CD4-positive, alpha-beta T cell (primary cell): ENCODE results near the gene TCERG1. TPM values are rescaled to one million over a fixed set of nuclear protein-coding genes. Genes with fewer than 3 reads are reported as not detected.

Experiments used
- ATAC-seq: fragments of 200-7000 bp; cut with Tn5 transposase; one replicate; pipeline ENCODE4 v1.10.0; 2022; ENCODE audit warnings: mild to moderate bottlenecking; ENCODE audit not compliant: poor library complexity
- CTCF ChIA-PET: fragments of 350-600 bp; sonication (Branson Sonifier 250); formaldehyde crosslinking; loops from one replicate; lab custom pipeline; 2021; ENCODE audit warnings: antibody characterized with exemption, inconsistent platforms; lab: Charles Lee
- POLR2A ChIA-PET: fragments of 350-600 bp; sonication (Branson Sonifier 250); formaldehyde crosslinking; loops from one replicate; lab custom pipeline; 2021; ENCODE audit warnings: antibody characterized with exemption, inconsistent platforms; lab: Charles Lee
- DNase-seq, 14 experiments: peaks; one replicate each; pipeline ENCODE4 v3.0.0-alpha.2; 2013 to 2020; ENCODE audit warnings: mixed read lengths in 2 of 14
- H3K27ac ChIP-seq, 2 donors: one replicate each; pipeline versions ENCODE4 v1.5.1 to v1.7.0; 2013; ENCODE audit warnings: low read length in 2 of 2, low read depth in 1 of 2, mild to moderate bottlenecking in 1 of 2
- H3K27me3 ChIP-seq, 2 experiments: 1 replicate in 1 of 2; 2 replicates in 1 of 2; pipeline versions ENCODE4 v1.6.1 to v1.7.0; 2013; ENCODE audit warnings: low read length in 2 of 2, control low read depth in 1 of 2, mild to moderate bottlenecking in 1 of 2, moderate library complexity in 1 of 2; ENCODE audit not compliant: insufficient read depth in 2 of 2, control insufficient read depth in 1 of 2
- H3K36me3 ChIP-seq: one replicate; pipeline ENCODE4 v1.6.1; 2013; ENCODE audit warnings: low read length, control low read depth; ENCODE audit not compliant: insufficient read depth
- H3K4me1 ChIP-seq: one replicate; pipeline ENCODE4 v1.6.1; 2013; ENCODE audit warnings: low read length, control low read depth; ENCODE audit not compliant: insufficient read depth
- H3K4me3 ChIP-seq: one replicate; pipeline ENCODE4 v1.5.1; 2013; ENCODE audit warnings: mild to moderate bottlenecking, low read length, moderate library complexity
- H3K9me3 ChIP-seq, 2 experiments: 1 replicate in 1 of 2; 2 replicates in 1 of 2; pipeline versions ENCODE4 v1.6.1 to v1.7.0; 2013; ENCODE audit warnings: low read length in 2 of 2, mild to moderate bottlenecking in 2 of 2, control low read depth in 1 of 2, moderate library complexity in 1 of 2; ENCODE audit not compliant: control insufficient read depth in 1 of 2, insufficient read depth in 1 of 2
- H3K27ac Mint-ChIP-seq: one replicate; pipeline ENCODE4 v1.8.0; 2020; ENCODE audit warnings: mixed read lengths
- H3K27me3 Mint-ChIP-seq: one replicate; pipeline ENCODE4 v1.8.0; 2021; ENCODE audit warnings: mixed read lengths
- H3K36me3 Mint-ChIP-seq: one replicate; pipeline ENCODE4 v1.8.0; 2021; ENCODE audit warnings: low read depth, mixed read lengths
- H3K4me1 Mint-ChIP-seq: one replicate; pipeline ENCODE4 v1.8.0; 2021; ENCODE audit warnings: low read depth, mixed read lengths
- H3K4me3 Mint-ChIP-seq: one replicate; pipeline ENCODE4 v1.8.0; 2020; ENCODE audit warnings: mild to moderate bottlenecking, mixed read lengths
- H3K9me3 Mint-ChIP-seq: one replicate; pipeline ENCODE4 v1.8.0; 2020; ENCODE audit warnings: mixed read lengths
- intact Hi-C, 2 experiments: fragments of 100-400 bp; cut with DNase I in 1 of 2; cut with micrococcal nuclease in 1 of 2; formaldehyde crosslinking; loops; one replicate each; pipeline versions ENCODE4 v1.15.1 to v1.9.0; 2023 to 2025; cut with DNase I, micrococcal nuclease
- total RNA-seq, 174 experiments: library from RNA in 2 of 174; stranded (reverse) in 2 of 174; gene quantifications; one replicate each; pipeline ENCODE4 v1.2.3 and lab custom pipeline; 2021 to 2026
- TF ChIP-seq, protein P1 (sequence below): fragments of 200-600 bp; IDR thresholded peaks from one replicate; pipeline ENCODE4 v1.8.0; 2022; ENCODE audit warnings: antibody characterized with exemption, mild to moderate bottlenecking

Gene TCERG1
- total RNA-seq, 2 experiments from 2014 or later: 88.0 to 88.7 TPM

DNA sequence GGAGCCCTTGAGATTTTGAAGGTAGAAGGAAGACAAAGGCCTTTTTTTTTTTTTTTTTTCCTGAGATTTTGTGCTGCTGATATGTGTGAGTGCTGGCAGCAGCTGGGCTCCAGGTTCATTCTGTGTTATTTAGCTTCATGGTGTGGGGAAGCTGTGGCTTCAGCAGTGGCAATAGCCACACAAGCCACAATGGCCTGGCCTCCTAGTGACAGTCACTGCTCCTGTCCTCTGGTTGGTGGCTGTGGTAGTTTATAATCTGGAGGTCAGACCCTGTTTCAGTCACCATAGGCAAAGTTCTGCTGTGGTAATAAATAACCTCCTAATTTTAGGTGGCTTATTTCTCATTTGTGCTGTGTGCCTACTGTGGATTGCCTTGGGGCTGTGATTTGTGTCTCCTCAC, 97.1 kb downstream of the TCERG1 start:
- H3K27ac Mint-ChIP-seq: no peak overlapping the region

DNA sequence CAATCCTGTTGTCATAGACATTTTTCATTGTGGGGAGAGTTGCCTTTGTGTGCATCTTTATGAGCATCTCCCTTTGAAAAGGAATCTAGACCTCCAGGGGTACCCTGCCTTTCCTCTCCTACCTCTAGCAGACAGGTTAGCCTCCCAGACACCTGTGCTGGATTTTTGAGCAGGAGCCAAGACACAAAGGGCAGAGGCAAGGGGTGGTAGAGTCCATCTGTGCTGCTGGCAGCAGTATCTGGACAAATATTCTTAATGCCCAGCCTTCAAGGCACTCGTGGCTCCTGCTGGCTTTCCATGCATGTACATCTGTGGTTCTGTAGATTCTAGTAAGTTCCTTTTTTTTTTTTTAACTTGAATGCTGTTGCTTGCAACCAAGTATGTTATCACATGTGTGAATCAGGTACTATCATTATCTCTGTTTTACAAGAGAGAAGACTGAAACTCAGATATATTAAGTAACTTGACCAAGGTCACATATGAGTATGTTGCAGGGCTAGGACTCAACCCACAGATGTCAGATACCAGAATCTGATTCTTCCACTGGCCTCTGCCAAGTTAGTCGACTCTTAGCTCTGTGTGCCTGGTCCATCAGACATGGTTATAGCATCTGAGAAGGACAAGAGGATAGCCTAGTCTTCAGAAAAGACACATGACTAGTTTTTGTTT, 101.8 kb downstream of the TCERG1 start:
- no peaks in the 10 kb centered on the region for H3K4me1 Mint-ChIP-seq
- H3K4me3 Mint-ChIP-seq: no peak overlapping the region
- intact Hi-C loops: no loop called here
- no peak overlapping the region for H3K27ac Mint-ChIP-seq
- DNase-seq (no peak), ATAC-seq (no peak)
- H3K27ac ChIP-seq: no peak overlapping the region
- no peaks in the 10 kb centered on the region for H3K4me1 ChIP-seq
- no peaks in the 10 kb centered on the region for H3K36me3 Mint-ChIP-seq
- H3K9me3 Mint-ChIP-seq: no peaks in the 10 kb centered on the region
- TF ChIP-seq, protein P1, sequence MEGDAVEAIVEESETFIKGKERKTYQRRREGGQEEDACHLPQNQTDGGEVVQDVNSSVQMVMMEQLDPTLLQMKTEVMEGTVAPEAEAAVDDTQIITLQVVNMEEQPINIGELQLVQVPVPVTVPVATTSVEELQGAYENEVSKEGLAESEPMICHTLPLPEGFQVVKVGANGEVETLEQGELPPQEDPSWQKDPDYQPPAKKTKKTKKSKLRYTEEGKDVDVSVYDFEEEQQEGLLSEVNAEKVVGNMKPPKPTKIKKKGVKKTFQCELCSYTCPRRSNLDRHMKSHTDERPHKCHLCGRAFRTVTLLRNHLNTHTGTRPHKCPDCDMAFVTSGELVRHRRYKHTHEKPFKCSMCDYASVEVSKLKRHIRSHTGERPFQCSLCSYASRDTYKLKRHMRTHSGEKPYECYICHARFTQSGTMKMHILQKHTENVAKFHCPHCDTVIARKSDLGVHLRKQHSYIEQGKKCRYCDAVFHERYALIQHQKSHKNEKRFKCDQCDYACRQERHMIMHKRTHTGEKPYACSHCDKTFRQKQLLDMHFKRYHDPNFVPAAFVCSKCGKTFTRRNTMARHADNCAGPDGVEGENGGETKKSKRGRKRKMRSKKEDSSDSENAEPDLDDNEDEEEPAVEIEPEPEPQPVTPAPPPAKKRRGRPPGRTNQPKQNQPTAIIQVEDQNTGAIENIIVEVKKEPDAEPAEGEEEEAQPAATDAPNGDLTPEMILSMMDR: no peak
- H3K27me3 ChIP-seq: peaks cover 0 to 3% of the 10 kb centered on the region in 2 experiments
- ChIA-PET POLR2A (no interaction called here), CTCF (no interaction called here)
- H3K4me3 ChIP-seq: no peak overlapping the region
- peaks cover 24% of the 10 kb centered on the region for H3K27me3 Mint-ChIP-seq
- H3K36me3 ChIP-seq: no peaks in the 10 kb centered on the region
- no peaks in the 10 kb centered on the region for H3K9me3 ChIP-seq

More for the DNA sequence above, 97.1 kb downstream of the TCERG1 start:
- no peak overlapping the region for H3K4me3 ChIP-seq
- Mint-ChIP-seq H3K27me3 (no peaks in the 10 kb centered on the region), H3K4me3 (no peak overlapping the region), H3K36me3 (no peaks in the 10 kb centered on the region), H3K9me3 (no peaks in the 10 kb centered on the region), H3K4me1 (no peaks in the 10 kb centered on the region)
- no peaks in the 10 kb centered on the region for H3K4me1 ChIP-seq
- ChIA-PET POLR2A (no interaction called here), CTCF (no interaction called here)
- DNase-seq (no peak), ATAC-seq (no peak)
- H3K36me3 ChIP-seq: no peaks in the 10 kb centered on the region
- intact Hi-C loops: loop anchor here in 1 of 2 experiments (5.0 kb wide), 1 partner anchor 118 kb away; no protein-coding TSS in a partner anchor
- H3K27me3 ChIP-seq: peaks cover 0 to 3% of the 10 kb centered on the region in 2 experiments
- TF ChIP-seq, protein P1: no peak
- H3K9me3 ChIP-seq: no peaks in the 10 kb centered on the region
- no peak overlapping the region for H3K27ac ChIP-seq

DNA sequence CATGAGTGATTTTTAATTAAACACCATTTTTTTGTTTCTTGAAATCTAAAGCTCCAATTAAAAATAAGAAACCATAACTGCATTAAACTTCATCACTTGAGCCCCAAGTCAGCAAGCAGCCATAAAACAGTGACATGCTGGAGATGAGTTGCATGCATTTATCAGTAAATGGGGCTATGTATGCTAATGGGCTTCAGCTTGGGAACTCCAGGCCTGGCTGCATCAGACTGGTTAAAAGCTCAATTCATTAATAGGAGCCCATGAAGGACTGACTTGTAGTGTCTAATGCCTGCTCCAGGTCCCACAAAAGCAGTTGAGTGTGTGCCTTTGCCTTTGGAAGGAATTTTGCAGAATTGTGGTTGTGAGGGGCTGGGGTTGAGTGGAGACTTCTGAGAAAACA, 102.5 kb downstream of the TCERG1 start:
- no peaks in the 10 kb centered on the region for H3K4me1 Mint-ChIP-seq
- H3K4me3 Mint-ChIP-seq: no peak overlapping the region
- no peak overlapping the region for H3K27ac ChIP-seq
- no peaks in the 10 kb centered on the region for H3K36me3 ChIP-seq
- DNase-seq: no peak
- TF ChIP-seq, protein P1: no peak
- no peaks in the 10 kb centered on the region for H3K9me3 Mint-ChIP-seq
- no peak overlapping the region for H3K4me3 ChIP-seq
- no peaks in the 10 kb centered on the region for H3K4me1 ChIP-seq
- peaks cover 31% of the 10 kb centered on the region for H3K27me3 Mint-ChIP-seq
- H3K27ac Mint-ChIP-seq: no peak overlapping the region
- no peaks in the 10 kb centered on the region for H3K36me3 Mint-ChIP-seq
- no peak for ATAC-seq
- H3K27me3 ChIP-seq: peaks cover 0 to 3% of the 10 kb centered on the region in 2 experiments
- H3K9me3 ChIP-seq: no peaks in the 10 kb centered on the region
- ChIA-PET CTCF (no interaction called here), POLR2A (no interaction called here)
- intact Hi-C loops: no loop called here
